Pancreas (tissue), 10 donors: Measurements from ENCODE around the gene MYO7B. TPM values are rescaled to one million over a fixed set of nuclear protein-coding genes. Genes with fewer than 3 reads are reported as not detected.
A peak's percentile ranks its signal among the peaks of the same experiment; 100 is the strongest.

Experiments used
- ATAC-seq, 4 donors: fragments of 200-7000 bp; cut with Tn5 transposase; one replicate each; pipeline versions ENCODE4 v1.8.0 to v1.9.1; 2020; ENCODE audit warnings: mild to moderate bottlenecking in 4 of 4, moderate library complexity in 4 of 4
- DNase-seq, 6 donors: peaks; one replicate each; pipeline ENCODE4 v3.0.0-alpha.2; 2020
- FAIRE-seq: peaks from 2 replicates; lab custom pipeline; 2012; peaks lifted over from hg19 to GRCh38; lab: Jason Lieb, UNC
- H3K27ac ChIP-seq, 4 donors: fragments of 200-600 bp; sonication (generic); 1 replicate in 3 of 4; 2 replicates in 1 of 4; pipeline versions ENCODE4 v1.5.0 to v1.8.0; 2020
- H3K27me3 ChIP-seq, 4 donors: fragments of 200-600 bp; one replicate each; pipeline ENCODE4 v1.8.0; 2021
- H3K36me3 ChIP-seq, 3 donors: fragments of 200-600 bp; sonication (generic) in 1 of 3; one replicate each; pipeline versions ENCODE4 v1.5.0 to v1.8.0; 2020 to 2021
- H3K4me1 ChIP-seq, 3 donors: fragments of 200-600 bp; one replicate each; pipeline ENCODE4 v1.8.0; 2021
- H3K4me3 ChIP-seq, 4 donors: fragments of 200-600 bp; sonication (generic) in 2 of 4; one replicate each; pipeline versions ENCODE4 v1.5.0 to v1.8.0; 2020 to 2021
- H3K9me3 ChIP-seq, 4 donors: fragments of 200-600 bp; one replicate each; pipeline ENCODE4 v1.8.0; 2021
- CTCF ChIP-seq, 4 donors: fragments of 200-600 bp; sonication (generic) in 3 of 4; IDR thresholded peaks; one replicate each; pipeline versions ENCODE4 v1.5.0 to v1.8.0; 2021; ENCODE audit warnings: antibody characterized with exemption in 4 of 4
- WGBS, 2 donors: extraction: QIAGEN DNeasy Blood & Tissue Kit; methylation state at CpG; one replicate each; pipeline ENCODE4 v1.1.7; 2013; 5-methylcytosine and 5-hydroxymethylcytosine counted together
- intact Hi-C, 3 donors: fragments of 100-400 bp; cut with DNase I; formaldehyde crosslinking; loops; one replicate each; pipeline versions ENCODE4 v1.11.1 to v1.14.2; 2022
- polyA plus RNA-seq, 2 donors: library from polyadenylated mRNA; stranded (reverse); fragments of 200-250 nt; gene quantifications; one replicate each; pipeline ENCODE4 v1.2.3, GENCODE V29; 2013
- total RNA-seq, 6 donors: library from RNA; stranded (reverse); fragmentation: NEBNext Ultra II Directional in 4 of 6; extraction: Animal tissue kit (Norgen Biotek cat#: 25700) in 4 of 6; gene quantifications; one replicate each; pipeline versions ENCODE4 v1.2.1 to v1.2.4, GENCODE V29; 2021 to 2023
- donor health status: healthy with polysubstance abuse.
- donor health status: DM: no; HTN: no; CAD: no; lungs with moderate emphysema.
- donor health status: DM: no; HTN: no; CAD: no.
- donor health status: control.
- donor health status: control.
- donor health status: Bipolar disorder and iron deficiency.
- donor health status: DM: yes; HTN: yes; CAD: no.
- donor health status: DM: no; HTN: no; CAD: no.
- donor health status: DM: no; HTN: no; CAD: no.
- donor health status: DM: yes; HTN: yes; CAD: no.

MYO7B gene
- total and polyA plus RNA-seq, 8 donors: 0.12 to 1.5 (median 0.83) TPM

DNA sequence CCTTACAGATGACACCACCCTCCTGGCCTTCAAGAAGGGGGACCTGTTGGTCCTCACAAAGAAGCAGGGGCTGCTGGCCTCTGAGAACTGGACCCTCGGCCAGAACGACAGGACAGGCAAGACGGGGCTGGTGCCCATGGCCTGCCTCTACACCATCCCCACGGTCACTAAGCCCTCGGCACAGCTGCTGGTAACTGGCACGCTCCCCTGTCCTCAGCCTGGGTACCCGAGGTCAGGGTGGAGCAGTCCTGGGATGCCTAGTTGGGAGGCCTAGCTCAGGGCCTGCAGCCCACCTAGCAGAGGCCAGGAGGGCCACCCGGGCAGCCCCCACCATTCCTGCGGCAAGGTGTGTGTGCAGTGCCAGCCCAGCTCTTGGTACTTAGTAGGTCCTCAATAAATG is 94.2 kb downstream of the MYO7B start:
- Histone ChIP-seq H3K4me3 (no peak overlapping the region), H3K36me3 (no peaks in the 10 kb centered on the region), H3K9me3 (no peaks in the 10 kb centered on the region), H3K27me3 (no peaks in the 10 kb centered on the region), H3K27ac (no peak overlapping the region), H3K4me1 (no peaks in the 10 kb centered on the region)
- 61 to 73% methylated on average over 9 of the region's 9 CpGs for WGBS, 2 donors
- intact Hi-C loops: no loop called here
- FAIRE-seq (no peak), ATAC-seq (no peak), DNase-seq (peak in 1 of 6 donors; percentile 43)
- no peak for TF ChIP-seq CTCF (IDR thresholded peaks at IDR 0.05)

DNA sequence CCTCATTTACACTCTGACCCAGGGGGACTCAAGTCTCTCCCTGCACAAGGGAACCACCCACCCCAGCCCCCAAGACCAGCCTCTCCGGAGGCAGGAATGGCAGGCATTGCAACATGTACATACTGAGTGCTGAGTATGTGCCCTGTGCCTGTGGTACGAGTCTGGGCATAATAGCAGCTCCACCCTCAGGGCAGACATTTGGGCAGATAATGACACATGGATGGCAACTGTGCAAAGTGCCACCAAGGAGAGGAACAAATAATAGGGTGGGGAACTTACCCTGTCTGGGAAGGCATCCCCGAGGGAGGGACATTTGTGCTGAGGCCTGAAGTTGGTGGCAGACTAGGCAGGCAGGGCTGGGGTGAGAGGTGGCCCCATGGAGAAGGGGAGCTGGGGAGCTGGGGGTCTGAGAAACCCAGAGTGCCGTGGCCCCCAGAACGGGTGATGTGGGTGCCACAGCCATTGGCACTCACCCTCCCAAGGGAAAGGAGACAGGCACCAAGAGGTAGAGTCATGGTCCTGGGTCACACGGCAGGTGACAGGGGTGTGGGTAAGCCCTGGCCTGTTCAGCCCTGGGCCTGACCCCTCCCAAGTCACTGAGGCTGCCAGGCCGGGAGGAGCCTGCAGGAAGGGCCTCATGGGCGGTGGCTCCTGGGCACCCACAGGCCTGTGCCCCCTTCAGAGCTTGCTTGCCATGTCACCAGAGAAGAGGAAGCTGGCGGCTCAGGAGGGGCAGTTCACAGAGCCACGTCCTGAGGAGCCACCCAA is 94.8 kb downstream of the MYO7B start:
- FAIRE-seq (no peak), DNase-seq (peak in 1 of 6 donors; percentile 43), ATAC-seq (no peak)
- Histone ChIP-seq H3K4me3 (no peak overlapping the region), H3K4me1 (no peaks in the 10 kb centered on the region), H3K27ac (no peak overlapping the region), H3K9me3 (no peaks in the 10 kb centered on the region), H3K27me3 (no peaks in the 10 kb centered on the region), H3K36me3 (no peaks in the 10 kb centered on the region)
- 67 to 88% methylated on average over 7 to 10 of the region's 10 CpGs for WGBS, 2 donors
- TF ChIP-seq CTCF (IDR thresholded peaks at IDR 0.05): no peak
- intact Hi-C loops: no loop called here

DNA sequence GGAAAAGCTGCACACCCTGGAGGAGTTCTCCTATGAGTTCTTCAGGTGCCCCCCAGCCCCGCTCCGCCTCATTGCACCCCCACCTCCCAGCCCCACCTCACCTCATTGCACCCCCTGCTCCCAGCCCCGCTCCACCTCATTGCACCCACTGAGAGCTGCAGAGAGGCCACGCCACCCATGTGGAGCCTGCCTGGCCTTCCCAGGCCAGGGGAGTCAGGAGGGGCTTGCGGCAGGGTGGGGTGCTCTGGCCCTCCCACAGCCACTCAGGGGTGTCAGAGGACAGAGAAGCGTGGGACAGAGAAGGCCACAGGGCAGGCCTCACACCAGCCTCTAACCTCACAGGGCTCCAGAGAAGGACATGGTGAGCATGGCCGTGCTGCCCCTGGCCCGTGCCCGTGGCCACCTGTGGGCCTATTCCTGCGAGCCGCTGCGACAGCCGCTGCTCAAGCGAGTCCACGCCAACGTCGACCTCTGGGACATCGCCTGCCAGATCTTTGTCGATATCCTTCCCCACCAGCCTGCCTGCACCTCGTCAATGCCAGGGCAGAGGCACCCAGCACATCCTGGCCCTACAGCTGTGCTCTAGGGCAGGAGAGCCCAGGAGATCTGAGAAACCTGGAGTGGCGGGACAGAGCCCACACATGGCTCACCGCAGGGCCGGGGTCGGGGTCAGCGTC is 95.5 kb downstream of the MYO7B start:
- no peak for TF ChIP-seq CTCF (IDR thresholded peaks at IDR 0.05)
- DNase-seq (peak in 1 of 6 donors; percentile 49), FAIRE-seq (no peak), ATAC-seq (no peak)
- Histone ChIP-seq H3K4me3 (no peak overlapping the region), H3K36me3 (no peaks in the 10 kb centered on the region), H3K9me3 (no peaks in the 10 kb centered on the region), H3K27ac (no peak overlapping the region), H3K27me3 (no peaks in the 10 kb centered on the region), H3K4me1 (no peaks in the 10 kb centered on the region)
- intact Hi-C loops: no loop called here
- WGBS, 2 donors: 85 to 87% methylated on average over 25 of the region's 25 CpGs

- no peak for ATAC-seq
- intact Hi-C loops: no loop called here
- Histone ChIP-seq H3K4me1 (no peaks in the 10 kb centered on the region), H3K27me3 (no peaks in the 10 kb centered on the region), H3K27ac (no peak overlapping the region), H3K4me3 (no peak overlapping the region), H3K36me3 (no peaks in the 10 kb centered on the region), H3K9me3 (no peaks in the 10 kb centered on the region)
- TF ChIP-seq CTCF (IDR thresholded peaks at IDR 0.05): no peak
- FAIRE-seq: no peak
- 81 to 90% methylated on average over 16 of the region's 16 CpGs for WGBS, 2 donors
- DNase-seq: peak in 1 of 6 donors; percentile 54
Measured at GRCh38 chr2:127631541-127631996, 96.1 kb downstream of the MYO7B start.
